ENCODE measurements around the gene LSMEM2. TPM values are rescaled to one million over a fixed set of nuclear protein-coding genes. Genes with fewer than 3 reads are reported as not detected.
A peak's percentile ranks its signal among the peaks of the same experiment; 100 is the strongest.

LSMEM2 gene
- total RNA-seq = not detected in 2 replicates

GRCh38 chr3:50278880-50279224 lies at the start of gene LSMEM2:
LSMEM2 (plus strand) TSS chr3:50279087; CDS start chr3:50279114, 27 bp downstream.
- intact Hi-C loops (cut with micrococcal nuclease) = no loop called here
- Mint-ChIP-seq H3K9me3 (no peaks in the 10 kb centered on the region), H3K36me3 (ENCODE audit: low read depth) (no peaks in the 10 kb centered on the region), H3K27me3 (ENCODE audit: insufficient read depth) (peaks cover 36% of the 10 kb centered on the region), H3K27ac (no peak within 1 kb of the TSS), H3K4me3 (no peak within 1 kb of the TSS), H3K4me1 (ENCODE audit: low read depth) (peaks cover 16% of the 10 kb centered on the region)
- DNase-seq (ENCODE audit: low spot score) = no peak

- intact Hi-C loops (cut with micrococcal nuclease) = no loop called here
- peak overlapping the region; percentile 7 for H3K4me3 Mint-ChIP-seq
- peaks cover 4% of the 10 kb centered on the region for H3K27me3 Mint-ChIP-seq (ENCODE audit: insufficient read depth)
- H3K9me3 Mint-ChIP-seq = no peaks in the 10 kb centered on the region
- no peak for DNase-seq (ENCODE audit: low spot score)
- no peaks in the 10 kb centered on the region for H3K36me3 Mint-ChIP-seq (ENCODE audit: low read depth)
- peaks cover 34% of the 10 kb centered on the region for H3K4me1 Mint-ChIP-seq (ENCODE audit: low read depth)
- H3K27ac Mint-ChIP-seq = no peak overlapping the region
Measured at GRCh38 chr3:50229490-50229889, 49.4 kb upstream of the LSMEM2 start.

DNA sequence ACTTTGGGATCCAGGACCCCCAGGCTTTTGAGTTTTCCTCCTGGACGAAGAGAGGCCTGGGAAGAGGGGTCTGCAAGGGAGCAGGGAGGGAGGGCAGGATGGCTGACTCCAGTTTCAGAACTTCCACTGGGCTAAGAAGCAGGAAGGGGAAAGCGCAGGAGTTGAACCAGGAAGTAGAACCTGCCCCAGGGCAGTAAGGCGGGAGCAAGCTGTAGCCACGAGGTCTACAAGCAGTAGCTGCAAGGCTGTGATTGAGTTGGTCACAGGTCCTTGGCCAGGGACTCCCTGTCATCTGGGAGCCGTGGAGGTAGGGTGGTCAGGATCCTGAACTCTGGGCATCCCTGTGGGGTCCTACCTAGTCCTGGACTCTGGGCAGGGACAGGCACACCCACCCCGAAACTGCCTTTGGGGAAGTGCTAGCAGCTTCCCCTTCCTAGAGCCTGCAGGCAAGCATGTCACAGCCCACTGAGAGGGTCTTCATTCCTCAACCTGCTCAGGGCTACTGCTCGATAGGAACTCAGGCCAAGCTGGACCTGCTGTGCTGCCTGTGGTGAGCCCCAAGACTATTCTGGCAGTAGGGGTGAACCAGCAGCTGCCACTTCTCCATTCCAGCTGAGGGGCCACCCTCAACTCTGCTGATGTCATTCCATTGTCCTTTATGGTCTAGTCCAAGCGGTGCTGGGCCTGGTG lies 48.6 kb upstream of the LSMEM2 start:
- intact Hi-C loops (cut with micrococcal nuclease) = no loop called here
- no peak overlapping the region for H3K27ac Mint-ChIP-seq
- no peak overlapping the region for H3K4me3 Mint-ChIP-seq
- no peaks in the 10 kb centered on the region for H3K9me3 Mint-ChIP-seq
- no peaks in the 10 kb centered on the region for H3K27me3 Mint-ChIP-seq (ENCODE audit: insufficient read depth)
- peaks cover 34% of the 10 kb centered on the region for H3K4me1 Mint-ChIP-seq (ENCODE audit: low read depth)
- no peak for DNase-seq (ENCODE audit: low spot score)
- H3K36me3 Mint-ChIP-seq (ENCODE audit: low read depth) = no peaks in the 10 kb centered on the region

- no peak for DNase-seq (ENCODE audit: low spot score)
- Mint-ChIP-seq H3K9me3 (no peaks in the 10 kb centered on the region), H3K27me3 (ENCODE audit: insufficient read depth) (no peaks in the 10 kb centered on the region), H3K4me1 (ENCODE audit: low read depth) (peaks cover 33% of the 10 kb centered on the region), H3K4me3 (no peak overlapping the region), H3K36me3 (ENCODE audit: low read depth) (no peaks in the 10 kb centered on the region), H3K27ac (no peak overlapping the region)
- intact Hi-C loops (cut with micrococcal nuclease) = no loop called here
Measured at GRCh38 chr3:50230794-50231125, 48.1 kb upstream of the LSMEM2 start.

DNA sequence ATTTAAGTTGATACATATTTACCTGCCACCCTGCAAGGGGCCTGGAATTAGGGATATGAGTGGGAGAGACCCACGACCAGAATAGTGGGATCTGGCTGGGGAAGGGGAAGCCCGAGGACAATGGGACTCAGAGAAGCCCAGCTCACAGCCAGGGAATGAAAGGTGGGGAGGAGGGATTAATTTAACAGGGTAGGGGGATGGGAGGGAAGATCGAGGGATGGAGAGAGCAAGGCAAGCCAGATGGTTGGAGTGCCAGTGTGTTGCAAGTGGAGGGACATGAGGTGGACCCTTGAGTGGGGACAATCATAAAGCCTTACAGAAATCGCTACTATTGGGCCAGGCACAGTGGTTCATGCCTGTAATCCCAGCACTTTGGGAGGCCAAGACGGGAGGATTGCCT lies 47.3 kb upstream of the LSMEM2 start:
- Mint-ChIP-seq H3K27me3 (ENCODE audit: insufficient read depth) (no peaks in the 10 kb centered on the region), H3K4me3 (no peak overlapping the region), H3K27ac (no peak overlapping the region), H3K9me3 (no peaks in the 10 kb centered on the region), H3K36me3 (ENCODE audit: low read depth) (no peaks in the 10 kb centered on the region), H3K4me1 (ENCODE audit: low read depth) (peaks cover 27% of the 10 kb centered on the region)
- intact Hi-C loops (cut with micrococcal nuclease) = no loop called here
- no peak for DNase-seq (ENCODE audit: low spot score)

- intact Hi-C loops (cut with micrococcal nuclease) = no loop called here
- DNase-seq (ENCODE audit: low spot score) = no peak
- Mint-ChIP-seq H3K27ac (no peak overlapping the region), H3K36me3 (ENCODE audit: low read depth) (peaks cover 1% of the 10 kb centered on the region), H3K4me3 (no peak overlapping the region), H3K27me3 (ENCODE audit: insufficient read depth) (no peaks in the 10 kb centered on the region), H3K4me1 (ENCODE audit: low read depth) (peaks cover 27% of the 10 kb centered on the region), H3K9me3 (no peaks in the 10 kb centered on the region)
Measured at GRCh38 chr3:50232303-50232702, 46.6 kb upstream of the LSMEM2 start.

DNA sequence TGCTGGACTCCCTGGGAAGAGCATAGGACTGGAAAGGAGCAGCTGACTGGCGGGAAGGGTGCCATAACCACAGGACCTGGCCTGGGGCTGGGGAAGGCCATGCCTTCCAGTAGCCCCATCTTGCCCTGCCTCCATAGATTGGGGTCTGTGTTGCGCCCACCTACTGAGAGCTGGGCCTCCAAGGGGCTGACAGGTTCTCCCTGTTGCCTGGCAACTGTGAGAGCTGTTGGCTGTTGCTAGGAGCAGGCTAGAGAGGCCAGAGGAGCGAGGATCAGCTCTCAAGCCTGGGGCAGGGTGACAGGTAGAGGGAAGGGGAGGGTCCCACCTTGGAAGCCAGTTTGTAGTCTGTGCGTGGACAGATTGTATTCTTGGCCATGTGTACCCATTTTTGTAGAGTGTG lies 45.7 kb upstream of the LSMEM2 start:
- no peak overlapping the region for H3K4me3 Mint-ChIP-seq
- H3K4me1 Mint-ChIP-seq (ENCODE audit: low read depth) = peaks cover 23% of the 10 kb centered on the region
- no peaks in the 10 kb centered on the region for H3K27me3 Mint-ChIP-seq (ENCODE audit: insufficient read depth)
- intact Hi-C loops (cut with micrococcal nuclease) = no loop called here
- H3K36me3 Mint-ChIP-seq (ENCODE audit: low read depth) = peaks cover 4% of the 10 kb centered on the region
- no peaks in the 10 kb centered on the region for H3K9me3 Mint-ChIP-seq
- no peak for DNase-seq (ENCODE audit: low spot score)
- H3K27ac Mint-ChIP-seq = no peak overlapping the region

- DNase-seq (ENCODE audit: low spot score) = peak; percentile 99
- H3K4me1 Mint-ChIP-seq (ENCODE audit: low read depth) = peaks cover 32% of the 10 kb centered on the region
- H3K36me3 Mint-ChIP-seq (ENCODE audit: low read depth) = peaks cover 11% of the 10 kb centered on the region
- intact Hi-C loops (cut with micrococcal nuclease) = loop anchor here (1.0 to 5.0 kb wide), 10 partner anchors 9 to 894 kb away; partner anchors contain the start of genes APEH, GMPPB, HYAL3 and IFRD2
- peak within 1 kb of the TSS; percentile 94 for H3K27ac Mint-ChIP-seq
- H3K4me3 Mint-ChIP-seq = peak within 1 kb of the TSS; percentile 99
- H3K27me3 Mint-ChIP-seq (ENCODE audit: insufficient read depth) = no peaks in the 10 kb centered on the region
- no peaks in the 10 kb centered on the region for H3K9me3 Mint-ChIP-seq
Measured at GRCh38 chr3:50235716-50236483, 43.0 kb upstream of the LSMEM2 start, which contains the start of gene GNAI2. GNAI2 (plus strand) TSS chr3:50236204; CDS start chr3:50236336, 132 bp downstream.

DNA sequence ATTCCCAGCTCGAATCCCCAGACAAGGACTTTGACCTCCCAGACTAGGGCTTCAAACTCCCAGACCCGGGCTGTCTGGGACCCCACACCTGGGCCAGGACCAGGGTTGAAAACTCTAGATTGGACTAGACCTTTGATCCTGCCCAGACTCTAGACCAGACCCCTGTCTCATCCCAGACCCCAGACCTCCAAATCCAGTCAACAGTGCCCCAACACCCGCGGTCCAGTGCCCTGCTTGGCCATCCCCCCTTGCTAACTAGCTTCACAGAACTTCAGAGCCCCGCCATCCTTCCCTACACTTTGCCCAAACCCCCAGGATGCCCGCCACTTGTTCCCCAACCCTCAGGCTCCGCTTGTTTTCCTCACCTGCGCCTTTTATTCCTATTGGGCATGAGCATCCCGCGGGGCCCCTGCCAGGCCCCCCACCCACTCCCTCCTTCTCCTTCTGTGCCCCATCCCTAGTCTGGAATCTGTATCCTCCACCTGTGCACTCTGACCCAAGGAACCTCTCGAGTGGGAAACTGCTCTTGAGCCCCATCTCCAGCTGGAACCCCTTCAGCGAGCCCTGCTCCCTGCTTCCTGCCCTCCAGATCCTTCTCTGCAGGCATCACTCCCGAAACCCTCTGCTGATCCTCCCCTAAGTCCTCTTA lies 42.3 kb upstream of the LSMEM2 start:
- intact Hi-C loops (cut with micrococcal nuclease) = loop anchor here (1.0 to 5.0 kb wide), 6 partner anchors 63 to 894 kb away; partner anchors contain the start of genes APEH, GMPPB, HYAL3 and NAA80
- H3K27me3 Mint-ChIP-seq (ENCODE audit: insufficient read depth) = no peaks in the 10 kb centered on the region
- H3K36me3 Mint-ChIP-seq (ENCODE audit: low read depth) = peaks cover 14% of the 10 kb centered on the region
- peak overlapping the region; percentile 94 for H3K27ac Mint-ChIP-seq
- H3K9me3 Mint-ChIP-seq = no peaks in the 10 kb centered on the region
- peak overlapping the region; percentile 99 for H3K4me3 Mint-ChIP-seq
- DNase-seq (ENCODE audit: low spot score) = no peak
- peaks cover 39% of the 10 kb centered on the region for H3K4me1 Mint-ChIP-seq (ENCODE audit: low read depth)

DNA sequence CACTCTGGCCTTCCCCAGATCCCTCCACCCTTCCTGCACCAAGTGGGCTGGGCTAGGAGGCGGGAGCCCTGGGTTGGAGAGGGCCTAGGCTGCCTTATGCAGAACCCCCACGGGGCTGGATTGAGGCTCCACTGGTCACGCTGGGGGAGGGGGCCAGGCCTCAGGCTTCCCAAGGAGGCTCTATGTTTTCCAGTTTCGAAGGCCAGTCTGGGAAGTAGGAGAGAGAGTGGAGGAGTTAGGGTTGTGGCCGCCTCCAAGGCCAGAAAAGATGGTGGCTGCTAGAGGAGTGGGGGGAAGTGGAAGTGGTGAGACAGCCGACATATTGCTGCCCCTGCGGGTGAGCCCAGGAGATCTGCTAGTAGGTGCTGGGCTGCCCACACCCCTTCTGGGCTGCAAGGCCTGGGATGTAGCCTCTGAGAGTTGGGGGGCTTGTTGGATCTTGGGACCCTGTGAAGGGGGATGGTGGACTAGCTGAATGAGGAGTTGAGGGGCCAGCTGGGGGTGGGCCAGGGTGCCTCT lies 41.7 kb upstream of the LSMEM2 start:
- no peaks in the 10 kb centered on the region for H3K9me3 Mint-ChIP-seq
- peaks cover 14% of the 10 kb centered on the region for H3K36me3 Mint-ChIP-seq (ENCODE audit: low read depth)
- intact Hi-C loops (cut with micrococcal nuclease) = loop anchor here (2.0 to 5.0 kb wide), 4 partner anchors 296 to 895 kb away; partner anchors contain the start of genes APEH, GMPPB, RBM6 and USP4
- peak overlapping the region; percentile 94 for H3K27ac Mint-ChIP-seq
- H3K4me1 Mint-ChIP-seq (ENCODE audit: low read depth) = peaks cover 45% of the 10 kb centered on the region
- DNase-seq (ENCODE audit: low spot score) = peak; percentile 31
- H3K4me3 Mint-ChIP-seq = peak overlapping the region; percentile 99
- H3K27me3 Mint-ChIP-seq (ENCODE audit: insufficient read depth) = no peaks in the 10 kb centered on the region

- intact Hi-C loops (cut with micrococcal nuclease) = loop anchor here (1.0 to 5.0 kb wide), 6 partner anchors 8 to 896 kb away; partner anchors contain the start of genes APEH, GMPPB, RBM6 and TRAIP
- H3K4me3 Mint-ChIP-seq = peak overlapping the region; percentile 99
- H3K9me3 Mint-ChIP-seq = no peaks in the 10 kb centered on the region
- peaks cover 53% of the 10 kb centered on the region for H3K4me1 Mint-ChIP-seq (ENCODE audit: low read depth)
- peak; percentile 87 for DNase-seq (ENCODE audit: low spot score)
- peak overlapping the region; percentile 94 for H3K27ac Mint-ChIP-seq
- H3K36me3 Mint-ChIP-seq (ENCODE audit: low read depth) = peaks cover 18% of the 10 kb centered on the region
- H3K27me3 Mint-ChIP-seq (ENCODE audit: insufficient read depth) = no peaks in the 10 kb centered on the region
Measured at GRCh38 chr3:50237754-50238548, 40.9 kb upstream of the LSMEM2 start.

DNA sequence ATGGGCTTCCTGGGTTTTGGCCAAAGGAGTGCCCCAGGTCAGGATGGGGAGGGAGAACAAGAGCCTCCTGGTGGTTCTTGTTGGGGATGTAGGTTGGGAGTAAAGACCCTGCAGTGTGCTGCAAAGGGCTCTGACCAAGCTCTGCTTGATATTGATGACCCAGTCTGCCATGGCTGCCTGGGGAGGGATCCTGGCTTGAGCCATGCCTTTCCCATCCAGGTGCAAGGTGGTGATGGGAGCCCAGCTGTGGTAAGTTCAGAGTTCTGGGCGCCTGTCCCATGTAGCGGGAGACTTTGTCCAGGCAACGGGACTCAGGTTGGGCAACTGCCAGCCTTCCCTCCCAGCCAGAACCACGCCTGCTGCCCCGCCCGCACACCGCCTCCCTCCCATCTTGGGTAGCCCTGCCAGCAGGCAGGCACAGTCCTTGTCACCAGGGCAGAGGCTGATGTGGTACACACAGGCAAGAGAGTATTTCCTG lies 40.3 kb upstream of the LSMEM2 start:
- Mint-ChIP-seq H3K27me3 (ENCODE audit: insufficient read depth) (no peaks in the 10 kb centered on the region), H3K27ac (peak overlapping the region; percentile 94), H3K4me3 (peak overlapping the region; percentile 99), H3K4me1 (ENCODE audit: low read depth) (peaks cover 58% of the 10 kb centered on the region), H3K9me3 (no peaks in the 10 kb centered on the region), H3K36me3 (ENCODE audit: low read depth) (peaks cover 19% of the 10 kb centered on the region)
- no peak for DNase-seq (ENCODE audit: low spot score)
- intact Hi-C loops (cut with micrococcal nuclease) = loop anchor here (1.0 to 5.0 kb wide), 5 partner anchors 8 to 896 kb away; partner anchors contain the start of genes APEH, GMPPB, TRAIP and USP4

Measured in activated T-helper 1 cell treated with anti-CD3 and anti-CD28 coated beads, Interleukin-12 subunit alpha, Interleukin-12 subunit beta, Interleukin-2, Interleukin-4 antibody, amounts not matched to agents 30 ng/mL and 10 ng/mL and 1 ng/mL, durations not matched to agents 14 hours and 24 hours and 36 hours (primary cell).